G401.6 (cell line): ENCODE results near the gene C1orf21.

ENCODE experiments used
- FAIRE-seq: peaks from 2 replicates; lab custom pipeline; 2012; peaks lifted over from hg19 to GRCh38; lab: Jason Lieb, UNC

Gene C1orf21

DNA sequence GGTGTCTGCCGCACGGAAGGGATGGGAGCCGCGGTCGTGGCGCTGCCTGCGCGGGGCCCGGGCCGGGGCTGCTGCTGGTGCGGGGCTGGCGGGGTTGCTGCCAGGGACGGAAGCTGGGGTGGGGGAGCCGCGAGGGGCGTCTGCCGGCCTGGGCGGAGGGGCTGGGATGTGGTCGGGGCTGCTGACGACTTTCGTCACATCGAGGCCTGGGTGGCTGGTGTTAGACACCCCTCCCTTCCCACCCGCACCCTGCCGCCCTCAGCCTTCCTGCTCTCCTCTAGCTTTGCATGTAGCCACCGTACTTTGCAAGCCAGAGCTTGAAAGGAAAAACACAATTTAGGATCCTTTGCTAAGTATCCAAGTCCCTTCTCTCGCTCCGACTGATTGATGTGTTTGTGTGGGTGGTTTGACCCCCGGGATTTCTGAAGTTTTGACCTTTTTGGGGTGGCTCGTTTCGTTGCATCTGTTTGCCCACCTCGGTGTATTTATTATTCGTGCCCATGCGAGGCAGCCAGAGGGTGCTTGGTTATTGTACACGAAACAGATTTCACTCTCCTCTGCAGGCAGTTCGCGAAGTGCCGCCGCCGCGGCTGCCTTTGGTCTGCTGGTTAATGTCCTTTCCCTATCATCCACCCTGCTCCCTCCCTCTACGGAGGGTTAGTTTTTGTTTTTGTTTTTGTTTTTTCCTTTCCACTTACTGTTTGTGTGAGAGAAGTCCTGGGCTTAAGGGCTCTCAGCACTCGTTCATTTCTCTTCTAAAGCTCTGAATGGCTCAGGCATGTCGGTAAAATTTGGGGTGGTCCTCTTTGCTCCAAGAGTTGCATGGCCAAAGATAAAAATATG lies 868 bp downstream of the C1orf21 start:
- no peak for FAIRE-seq

DNA sequence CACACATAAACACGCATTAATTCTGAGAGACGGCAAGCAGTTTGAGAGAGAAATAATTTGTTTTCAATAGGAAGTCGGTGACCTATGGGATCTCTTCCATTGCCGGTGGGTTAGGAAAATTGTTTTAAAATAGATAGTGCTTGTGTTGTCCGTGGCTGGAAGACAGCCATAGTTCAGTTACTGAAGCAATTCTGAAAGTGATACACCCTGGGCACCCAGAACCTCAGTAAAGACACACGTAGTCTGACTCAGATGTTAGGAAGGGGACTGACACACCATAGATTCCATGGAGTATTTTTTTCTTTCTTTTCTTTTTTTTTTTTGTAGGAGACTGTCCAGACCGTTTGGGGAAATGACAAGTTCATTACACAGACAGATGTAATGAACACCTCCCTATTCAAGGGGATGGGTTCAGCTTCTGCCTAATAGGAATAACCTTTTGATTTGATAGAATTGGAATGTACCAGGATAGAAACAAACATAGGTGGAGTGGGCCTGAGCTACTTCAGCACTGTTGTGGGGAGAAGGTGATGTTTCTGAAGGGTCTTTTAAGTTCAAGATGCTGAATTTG lies 1.6 kb downstream of the C1orf21 start:
- FAIRE-seq = no peak

DNA sequence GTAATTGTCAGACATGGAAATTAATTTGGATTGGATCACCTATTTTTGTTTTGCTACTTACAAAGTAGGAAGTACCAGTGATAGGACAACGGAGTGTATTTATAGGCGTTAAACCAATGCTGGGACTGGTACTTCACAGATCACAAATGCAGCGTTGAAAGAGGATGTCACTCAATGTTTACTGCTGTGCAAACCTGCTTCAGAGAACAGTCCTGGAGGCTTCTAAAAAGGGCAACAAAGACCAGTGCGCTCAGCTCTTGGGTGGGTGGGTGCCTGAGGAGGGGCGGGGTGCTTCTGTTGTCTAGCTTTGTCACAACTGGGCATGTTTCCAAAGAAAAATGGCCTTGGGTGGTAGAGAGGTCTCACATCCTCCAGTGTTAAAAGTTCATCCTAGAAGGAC lies 2.1 kb downstream of the C1orf21 start:
- no peak for FAIRE-seq

DNA sequence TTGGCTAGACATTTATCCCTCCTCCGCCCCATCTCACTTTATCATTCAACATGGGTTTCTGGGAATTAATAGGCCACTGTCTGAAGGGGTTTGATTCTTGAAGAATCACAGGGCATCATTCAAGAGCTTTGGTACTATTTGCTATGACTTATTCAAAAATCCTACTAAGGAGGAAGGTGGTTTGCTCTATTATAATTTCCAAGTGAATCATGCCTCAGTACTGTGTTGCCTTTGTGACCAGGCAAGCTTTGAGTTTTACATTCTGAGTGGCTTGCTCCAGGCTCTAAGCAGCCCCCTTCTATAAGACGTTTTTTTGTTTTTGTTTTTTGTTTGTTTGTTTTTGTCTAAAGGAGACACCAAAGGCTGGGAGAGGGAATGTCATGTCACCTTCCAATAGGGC lies 2.6 kb downstream of the C1orf21 start:
- FAIRE-seq = no peak

DNA sequence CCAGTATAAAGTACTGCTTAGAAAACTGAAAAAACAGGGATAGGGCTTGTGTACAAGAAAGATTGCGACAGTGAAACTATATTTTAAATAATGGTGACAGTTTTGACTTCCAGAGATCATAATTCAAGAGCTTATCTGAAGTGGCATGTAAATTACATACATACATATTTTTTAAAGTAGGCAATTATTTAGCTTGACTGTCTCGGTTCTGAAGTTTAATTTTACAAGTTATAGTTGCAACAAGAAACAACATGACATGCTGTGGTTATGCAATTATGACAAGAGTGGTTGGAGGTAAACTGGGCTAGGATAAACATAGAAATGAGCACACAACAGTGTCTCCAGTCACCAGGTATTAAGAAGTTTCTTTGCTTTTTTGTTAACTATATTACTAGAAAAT lies 4.1 kb downstream of the C1orf21 start:
- no peak for FAIRE-seq

DNA sequence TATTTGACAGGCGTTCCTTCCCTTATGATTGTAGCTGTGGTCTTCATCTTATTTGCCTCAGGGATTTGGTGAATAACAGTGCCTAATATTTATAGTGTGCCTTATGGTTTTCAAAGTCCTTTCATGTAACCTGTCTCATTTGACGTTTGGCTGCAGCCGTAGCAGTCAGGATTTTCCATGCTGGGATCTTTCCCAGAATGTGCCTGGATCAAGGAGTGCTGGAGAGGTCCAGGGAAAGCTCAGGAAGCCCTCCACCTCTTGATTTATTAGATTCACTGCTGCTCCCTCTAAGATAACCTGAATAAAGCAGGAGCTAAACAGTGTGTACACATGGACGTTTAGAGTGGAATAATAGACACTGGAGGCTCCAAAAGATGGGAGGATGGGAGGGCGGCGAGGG lies 5.2 kb downstream of the C1orf21 start:
- FAIRE-seq = no peak

DNA sequence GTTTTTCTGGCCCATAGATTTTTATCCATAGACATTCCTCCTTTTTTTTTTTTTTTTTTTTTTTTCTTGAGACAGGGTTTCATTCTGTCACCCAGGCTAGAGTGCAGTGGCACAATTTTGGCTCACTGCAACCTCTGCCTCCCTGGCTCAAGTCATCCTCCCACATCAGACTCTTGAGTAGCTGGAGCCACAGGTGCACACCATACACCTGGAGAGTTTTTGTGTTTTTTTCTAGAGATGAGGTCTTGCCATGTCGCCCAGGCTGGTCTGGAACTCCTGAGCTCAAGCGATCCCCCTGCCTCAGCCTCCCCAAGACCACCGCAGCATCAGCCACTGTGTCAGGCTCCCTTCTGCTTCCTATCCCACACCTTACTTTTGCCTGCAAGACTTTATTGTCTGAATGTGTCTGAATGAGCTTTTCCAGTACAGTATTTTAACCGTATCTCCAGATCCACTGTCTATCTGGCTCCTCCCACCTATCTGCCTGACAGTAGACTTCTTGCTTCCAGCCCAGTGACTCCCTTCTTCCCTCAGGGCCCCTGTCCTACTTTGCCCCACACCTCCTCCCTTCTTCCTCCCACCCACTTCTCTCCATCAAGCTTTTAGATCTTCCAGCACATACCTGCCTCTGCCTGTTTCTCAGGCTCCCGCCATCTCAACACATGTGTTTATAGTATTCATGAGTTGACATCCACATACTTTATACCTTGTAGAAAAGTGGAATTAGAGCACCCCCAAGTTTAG lies 6.1 kb downstream of the C1orf21 start:
- no peak for FAIRE-seq

DNA sequence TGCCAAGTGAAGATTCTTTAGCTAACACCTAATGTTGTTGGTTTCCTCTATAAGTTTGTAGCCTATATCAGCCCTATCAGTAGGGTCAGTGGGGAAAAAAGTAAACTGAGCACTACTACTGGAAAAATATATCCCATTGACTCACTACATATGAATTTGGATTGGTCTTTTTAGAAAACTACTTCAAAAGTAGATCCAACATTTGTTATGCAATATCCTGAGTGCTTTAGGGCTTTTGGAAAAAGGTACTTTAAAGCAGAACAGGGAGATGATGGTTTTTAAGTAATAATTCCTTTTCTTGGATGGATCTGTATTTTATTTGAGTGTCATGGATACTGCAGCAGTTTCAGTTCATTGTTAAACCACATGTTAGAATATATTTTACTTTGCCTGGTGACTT lies 7.1 kb downstream of the C1orf21 start:
- no peak for FAIRE-seq

DNA sequence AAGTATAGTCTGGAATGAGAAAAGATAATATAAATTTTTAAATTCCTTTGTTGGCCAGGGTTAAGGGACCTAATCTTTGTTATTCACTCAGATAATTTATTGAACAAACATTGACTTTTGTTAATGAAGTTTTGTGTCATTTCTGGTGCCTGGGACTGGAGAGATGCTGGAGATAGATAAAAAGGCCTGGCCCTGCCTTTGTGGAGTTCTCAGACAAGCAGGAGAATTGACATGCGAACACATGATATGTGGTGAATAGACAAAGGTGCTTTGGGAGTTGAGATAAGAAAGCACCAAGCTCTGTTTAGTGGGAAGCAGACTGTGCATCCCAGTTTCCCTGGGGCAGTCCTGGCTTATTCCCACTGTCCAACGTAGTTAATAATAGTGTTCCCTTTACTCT lies 8.5 kb downstream of the C1orf21 start:
- no peak for FAIRE-seq

DNA sequence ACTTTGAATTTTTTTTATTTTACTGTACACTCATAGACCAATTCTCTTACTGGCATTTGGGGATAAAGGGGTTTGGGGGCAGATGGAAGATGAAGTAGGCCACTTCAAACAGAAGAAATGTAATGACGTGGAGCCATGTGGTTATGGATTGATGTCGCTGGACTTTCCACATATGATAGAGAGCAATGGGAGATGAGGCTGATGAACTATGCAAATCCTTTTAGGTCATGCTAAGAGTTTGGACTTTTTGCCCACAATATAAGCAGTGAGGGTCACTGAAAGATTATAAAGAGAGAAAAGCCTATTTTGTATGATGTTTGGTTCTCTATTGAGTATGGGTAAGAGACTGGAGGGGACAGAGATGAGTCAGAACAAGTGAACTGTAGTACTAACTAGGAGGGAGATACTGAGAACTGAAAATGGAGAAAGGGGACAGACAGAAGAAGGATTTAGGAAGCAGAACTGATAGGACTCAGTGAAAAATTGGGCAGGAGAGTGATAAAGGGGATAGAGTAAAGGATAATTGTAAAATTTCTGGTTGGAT lies 9.2 kb downstream of the C1orf21 start:
- no peak for FAIRE-seq

DNA sequence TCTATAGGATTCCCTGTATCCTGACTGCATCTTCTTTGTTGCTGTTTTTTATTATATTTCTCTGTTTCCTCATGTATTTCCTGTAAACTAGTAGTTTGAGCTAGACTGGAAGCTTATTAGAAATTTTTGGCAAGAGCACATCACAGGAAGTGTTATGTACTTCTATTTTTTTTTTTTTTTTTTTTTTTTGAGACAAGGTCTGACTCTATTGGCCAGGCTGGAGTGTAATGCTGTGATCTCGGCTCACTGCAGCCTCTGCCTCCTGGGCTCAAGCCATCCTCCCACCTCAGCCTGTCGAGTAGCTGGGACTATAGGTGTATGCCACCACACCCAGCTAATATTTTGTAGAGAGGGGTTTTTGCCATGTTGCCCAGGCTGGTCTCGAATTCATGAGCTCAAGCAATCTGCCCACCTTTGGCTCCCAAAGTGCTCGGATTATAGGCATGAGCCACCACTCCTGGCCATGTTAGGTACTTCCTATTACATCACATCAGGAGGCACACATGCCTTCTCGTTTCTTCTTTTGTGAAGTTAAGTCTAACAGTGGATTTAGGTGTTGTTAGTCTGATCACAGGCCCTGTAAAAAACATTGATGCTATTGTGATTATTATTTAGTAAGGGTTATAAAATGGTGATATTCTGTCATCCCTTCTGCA lies 12.5 kb downstream of the C1orf21 start:
- FAIRE-seq = no peak

DNA sequence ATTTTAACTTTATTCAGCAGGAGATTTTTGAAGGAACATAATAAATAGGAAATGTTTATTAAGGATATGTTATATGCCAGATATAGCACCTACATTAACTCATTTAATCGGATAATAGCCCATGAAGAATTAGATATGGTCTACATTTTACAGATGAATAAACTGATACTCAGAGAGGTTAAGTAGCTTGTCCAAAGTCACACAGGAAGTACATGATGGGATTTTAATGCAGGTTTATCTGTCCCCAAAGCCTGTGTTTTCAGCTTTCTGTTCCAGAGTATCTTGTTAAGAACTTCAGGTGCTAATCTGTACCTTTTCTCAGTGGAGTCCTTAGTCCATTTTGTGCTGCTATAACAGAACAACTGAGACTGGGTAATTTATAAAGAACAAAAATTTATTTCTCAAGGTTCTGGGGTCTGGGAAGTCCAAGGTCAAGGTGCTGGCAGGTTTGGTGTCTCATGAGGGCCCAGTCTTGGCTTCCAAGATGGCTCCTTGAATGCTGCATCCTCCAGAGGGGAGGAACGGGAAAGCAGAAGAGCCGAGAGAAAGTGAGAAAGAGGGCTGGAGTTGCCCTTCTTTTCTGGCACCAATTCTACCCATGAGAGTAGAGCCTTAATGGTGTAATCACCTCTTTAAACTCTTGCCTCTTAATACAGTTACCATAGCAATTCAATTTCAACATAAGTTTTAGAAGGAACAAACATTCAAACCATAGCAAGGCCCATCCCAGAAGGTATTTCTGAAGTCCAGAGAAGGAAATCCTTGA lies 17.3 kb downstream of the C1orf21 start:
- no peak for FAIRE-seq

DNA sequence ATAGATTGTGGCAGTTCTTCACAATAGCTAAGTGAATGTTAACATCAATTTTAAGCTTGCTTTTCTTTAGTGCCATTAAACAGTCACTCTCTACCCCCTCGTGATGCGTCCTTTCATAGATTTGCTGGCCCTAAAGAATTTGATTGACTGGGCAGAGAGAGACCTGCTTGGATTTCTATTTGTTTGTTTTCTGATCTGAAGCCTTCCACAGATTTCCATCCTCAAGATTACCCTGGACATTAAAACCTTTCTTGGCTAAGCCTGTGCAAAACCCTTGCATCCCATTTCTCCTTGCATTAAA lies 17.8 kb downstream of the C1orf21 start:
- FAIRE-seq = no peak

DNA sequence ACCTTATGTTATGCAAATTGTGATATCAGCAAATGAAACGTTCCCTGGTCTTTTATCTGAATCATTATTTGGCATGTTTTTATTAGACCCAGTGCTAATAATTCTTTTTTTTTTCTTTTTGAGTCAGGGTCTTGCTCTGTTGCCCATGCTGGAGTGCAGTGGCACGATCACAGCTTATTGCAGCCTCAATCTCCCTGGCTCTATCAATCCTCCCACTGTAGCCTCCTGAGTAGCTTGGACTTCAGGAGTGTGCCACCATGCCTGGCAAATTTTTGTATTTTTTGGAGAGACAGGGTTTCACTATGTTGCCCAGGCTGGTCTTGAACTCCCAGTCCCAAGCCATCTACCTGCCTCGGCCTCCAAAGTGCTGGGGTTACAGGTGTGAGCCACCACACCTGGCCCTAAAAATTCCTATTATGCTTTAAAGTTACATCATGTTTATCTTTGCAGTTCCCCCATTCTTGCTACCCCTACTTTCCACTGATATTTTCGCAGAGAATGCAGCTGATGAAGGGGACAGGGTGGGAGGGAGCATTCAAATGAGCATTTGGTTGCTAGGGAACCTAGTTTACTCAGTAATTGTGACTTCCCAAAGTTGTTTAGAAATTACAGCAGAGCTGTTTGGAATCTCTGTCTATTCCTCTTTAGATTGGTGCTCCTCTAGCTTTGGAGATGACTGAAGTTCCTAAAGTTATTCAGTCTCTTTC lies 18.4 kb downstream of the C1orf21 start:
- FAIRE-seq = no peak

DNA sequence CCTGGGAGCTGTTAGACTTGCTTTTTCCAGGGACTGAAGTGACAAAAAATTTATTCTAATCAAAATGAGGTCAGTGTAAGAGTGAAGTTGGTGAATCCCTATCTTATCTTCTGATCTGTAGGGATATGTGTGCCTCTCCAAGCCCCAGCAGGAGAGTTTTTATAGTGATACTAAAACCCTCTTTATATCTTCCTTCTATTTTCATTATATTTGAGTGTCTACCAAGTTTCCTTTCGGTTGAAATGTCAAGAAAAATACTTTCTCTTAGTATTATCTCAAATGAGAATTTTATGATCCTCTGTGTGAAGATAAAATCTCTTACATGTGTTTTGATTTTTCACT lies 18.9 kb downstream of the C1orf21 start:
- no peak for FAIRE-seq

DNA sequence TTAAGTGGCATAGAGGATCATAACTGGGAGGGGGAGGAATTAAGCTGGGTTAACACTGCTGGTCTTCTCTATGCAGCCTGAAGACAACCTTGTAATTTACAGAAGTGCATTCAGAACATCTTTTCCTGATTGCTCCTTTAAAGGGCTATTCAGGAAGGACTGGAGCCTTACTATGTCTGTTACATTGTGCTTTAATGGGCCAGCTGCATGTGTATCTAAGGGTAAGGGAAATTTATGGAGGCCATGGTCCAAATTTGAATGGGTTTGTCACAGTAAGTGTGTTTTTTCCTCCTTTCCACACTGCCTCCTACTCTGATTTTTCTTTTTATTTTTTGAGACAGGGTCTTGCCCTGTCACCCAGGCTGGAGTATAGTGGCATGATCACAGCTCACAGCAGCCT lies 19.6 kb downstream of the C1orf21 start:
- FAIRE-seq = no peak

DNA sequence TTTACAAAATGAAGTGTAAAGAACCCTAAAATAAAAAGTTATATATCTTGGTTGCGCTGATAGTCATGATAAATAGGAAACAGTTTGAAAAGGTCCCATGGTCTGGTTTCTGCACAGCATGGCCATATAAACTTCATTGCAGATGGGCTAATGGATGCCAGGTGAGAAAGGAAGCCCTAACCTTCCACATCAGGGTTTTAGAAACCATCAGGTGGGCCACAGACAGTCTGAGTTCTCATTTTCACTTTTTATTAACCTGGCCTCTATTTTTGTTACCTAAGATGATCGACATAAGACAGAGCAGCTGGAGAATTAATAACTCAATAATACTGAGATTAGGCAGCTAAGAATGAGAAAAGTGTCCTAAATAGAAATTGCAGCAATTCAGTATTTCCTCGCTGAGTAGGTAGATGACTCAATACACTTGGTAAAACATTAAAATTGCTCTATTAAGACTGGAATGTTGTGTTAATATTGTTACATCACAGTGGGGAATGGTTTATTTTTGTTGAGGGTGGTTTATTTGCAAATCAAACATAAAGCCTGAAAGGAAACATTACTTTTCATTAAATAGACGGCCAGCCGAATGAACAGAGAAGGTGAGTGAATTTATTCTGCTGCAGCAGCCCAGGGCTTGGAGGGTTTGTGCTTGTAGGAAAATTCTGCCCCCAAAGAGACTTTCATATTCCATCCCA lies 21.1 kb downstream of the C1orf21 start:
- no peak for FAIRE-seq

DNA sequence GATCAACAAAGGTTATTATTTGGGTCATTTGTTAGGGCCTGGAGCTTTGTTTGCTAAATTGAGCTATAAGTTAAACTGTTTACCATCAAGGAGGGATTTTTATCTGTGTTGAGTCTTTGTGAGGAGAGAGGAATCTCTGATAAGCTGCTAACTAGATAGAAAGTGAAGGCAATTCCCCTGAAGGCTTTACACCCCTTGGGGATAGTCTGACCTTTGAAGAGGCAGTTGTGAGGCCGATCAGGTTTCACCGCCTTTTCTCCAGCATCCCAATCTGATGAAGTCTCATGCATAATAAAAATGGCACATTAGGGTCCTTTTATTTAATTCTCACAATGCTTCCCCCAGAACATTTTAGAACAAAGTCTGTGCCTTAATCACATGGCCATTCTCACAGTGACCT lies 21.8 kb downstream of the C1orf21 start:
- FAIRE-seq = no peak

DNA sequence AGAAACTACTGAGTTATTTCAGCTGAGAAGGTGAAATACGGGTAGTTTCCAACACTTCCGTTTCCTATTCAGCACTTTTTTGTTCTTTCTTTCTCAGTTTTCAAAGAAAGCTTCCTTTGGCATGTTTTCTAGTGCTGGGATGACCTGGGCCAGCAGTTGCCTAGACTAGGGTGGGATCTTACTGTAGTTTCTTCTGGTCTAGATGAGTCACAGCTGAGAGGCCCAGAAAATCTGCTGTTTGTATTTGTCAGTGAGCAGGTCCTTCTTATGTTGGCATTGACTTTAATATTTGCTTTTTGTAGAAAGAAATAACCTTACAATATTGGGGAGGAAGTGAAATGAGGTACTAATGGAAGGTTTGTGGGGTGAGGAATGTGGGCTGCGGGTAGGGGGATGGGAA lies 22.2 kb downstream of the C1orf21 start:
- FAIRE-seq = no peak

DNA sequence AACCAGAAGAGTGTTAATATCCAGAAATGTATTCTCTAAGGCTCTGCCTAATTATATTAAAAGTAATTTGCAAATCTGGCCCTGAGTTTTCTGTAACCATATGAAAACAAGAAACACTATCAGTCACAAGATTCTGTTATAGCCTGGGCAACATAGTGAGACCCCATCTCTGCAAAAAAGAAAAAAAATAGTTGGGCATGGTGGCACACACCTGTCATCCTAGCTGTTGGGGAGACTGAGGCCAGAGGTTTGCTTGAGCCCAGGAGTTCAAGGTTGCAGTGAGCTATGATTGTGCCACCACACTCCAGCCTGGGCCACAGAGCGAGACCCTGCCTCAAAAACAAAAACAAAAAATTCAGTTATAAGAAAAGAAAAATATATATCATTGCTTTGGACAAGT lies 25.6 kb downstream of the C1orf21 start:
- no peak for FAIRE-seq

DNA sequence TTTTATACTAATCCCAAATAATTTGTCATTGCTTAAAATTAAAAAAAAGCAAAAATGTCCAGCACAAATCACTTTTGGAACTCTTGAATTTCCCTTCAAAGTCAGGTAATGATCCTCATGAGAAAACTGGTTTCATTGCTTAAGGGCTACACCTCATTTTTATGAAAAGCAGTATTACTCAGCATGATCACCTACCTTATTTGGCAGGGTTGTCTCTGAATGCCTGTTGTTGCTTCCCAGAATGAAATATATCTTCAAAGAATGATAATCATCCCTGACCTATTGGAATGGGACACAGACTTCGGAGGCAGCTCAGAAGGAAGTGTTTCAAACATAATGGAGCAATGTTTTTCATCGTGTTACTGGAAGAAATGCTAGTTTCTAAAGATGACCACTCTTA lies 29.7 kb downstream of the C1orf21 start:
- FAIRE-seq = no peak
